Activated T-cell treated with anti-CD3 and anti-CD28 coated beads for 4 hours (primary cell): ENCODE results near the gene MLXIPL.
"Not testable (repeated sequence)": the region's sequence is repeated elsewhere in the genome, so short reads cannot be mapped to it uniquely, and the experiment has no call there.

Experiments used
- DNase-seq: peaks from one replicate; pipeline ENCODE4 v3.0.0-alpha.2; 2020

MLXIPL gene

DNA sequence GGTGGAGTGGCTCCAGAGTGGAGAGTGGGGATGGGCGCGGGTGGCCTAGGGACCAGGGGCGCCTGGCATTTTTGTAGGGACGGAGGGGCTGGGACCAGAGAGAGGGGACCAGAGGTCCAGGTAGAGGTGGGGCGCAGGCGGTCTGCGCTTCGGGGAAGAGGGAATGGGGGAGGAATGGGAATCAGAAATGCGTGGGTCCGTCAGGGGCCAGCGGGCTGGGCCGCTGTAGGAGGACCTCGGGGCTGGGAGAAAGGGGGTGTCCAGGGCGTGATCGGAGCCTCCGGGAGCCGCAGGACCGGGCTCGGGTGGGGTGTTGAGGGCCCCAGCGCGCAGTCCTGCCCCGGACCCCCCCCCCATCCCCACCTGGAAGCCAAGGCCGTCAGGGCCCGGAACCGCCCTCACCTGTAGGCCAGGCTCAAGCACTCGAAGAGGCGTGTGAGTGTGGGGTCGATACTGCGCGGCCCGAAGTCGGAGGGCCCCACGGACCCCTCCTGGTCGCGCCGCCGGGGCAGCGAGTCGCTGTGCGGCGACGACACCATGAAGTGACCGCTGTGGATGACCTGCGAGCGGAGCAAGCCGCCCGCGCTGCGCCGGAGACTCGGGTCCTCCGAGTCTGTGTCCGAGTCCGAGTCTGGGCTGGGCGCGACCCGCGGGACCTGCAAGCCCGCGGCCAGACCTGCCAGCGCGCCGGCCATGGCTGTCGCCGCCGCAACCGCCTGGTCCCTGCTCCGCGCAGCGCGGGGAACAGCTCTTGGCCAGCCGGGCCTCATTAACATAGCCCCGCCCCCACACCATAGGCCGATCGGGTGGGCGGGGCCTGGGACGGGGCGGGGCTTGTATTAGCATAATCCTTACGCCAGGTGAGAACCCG is at the start of gene MLXIPL:
Gene MLXIPL, minus strand, starts transcription at position 725 of the 871 bp plus-strand sequence. Its CDS starts 30 bp downstream, at position 695.
- peak; percentile 36 for DNase-seq

DNA sequence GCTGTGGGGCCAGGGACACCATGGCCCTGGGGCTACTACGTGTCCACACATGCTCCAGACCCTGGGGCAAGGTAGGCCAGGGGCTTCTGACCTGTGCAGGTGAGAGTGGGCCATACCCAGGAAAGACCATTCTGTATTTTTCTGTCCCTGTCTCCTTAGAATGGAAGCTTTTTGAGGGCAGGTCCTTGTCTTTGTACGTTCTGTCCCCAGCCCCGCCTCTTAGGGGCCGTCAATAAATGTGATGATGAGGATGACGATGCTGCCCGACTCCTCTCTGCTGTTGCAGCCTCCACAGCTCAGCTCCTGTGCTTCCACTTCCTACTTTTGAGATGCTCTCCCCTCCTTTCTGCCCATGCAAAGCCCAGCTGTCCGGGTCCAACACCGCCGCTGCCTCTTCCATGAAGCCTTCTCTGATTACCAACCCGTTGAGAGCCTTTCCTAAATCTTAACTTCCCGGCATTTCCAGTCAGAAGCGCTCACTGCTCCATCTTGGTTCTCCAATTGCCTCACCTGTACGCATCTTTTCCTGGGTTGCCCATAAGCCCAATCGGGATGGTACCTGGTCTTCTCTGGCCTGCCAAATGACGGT is 47.6 kb upstream of the MLXIPL start:
- DNase-seq = no peak

- no peak for DNase-seq
These were observed 47.0 kb upstream of the MLXIPL start for GRCh38 chr7:73671322-73671661.

DNA sequence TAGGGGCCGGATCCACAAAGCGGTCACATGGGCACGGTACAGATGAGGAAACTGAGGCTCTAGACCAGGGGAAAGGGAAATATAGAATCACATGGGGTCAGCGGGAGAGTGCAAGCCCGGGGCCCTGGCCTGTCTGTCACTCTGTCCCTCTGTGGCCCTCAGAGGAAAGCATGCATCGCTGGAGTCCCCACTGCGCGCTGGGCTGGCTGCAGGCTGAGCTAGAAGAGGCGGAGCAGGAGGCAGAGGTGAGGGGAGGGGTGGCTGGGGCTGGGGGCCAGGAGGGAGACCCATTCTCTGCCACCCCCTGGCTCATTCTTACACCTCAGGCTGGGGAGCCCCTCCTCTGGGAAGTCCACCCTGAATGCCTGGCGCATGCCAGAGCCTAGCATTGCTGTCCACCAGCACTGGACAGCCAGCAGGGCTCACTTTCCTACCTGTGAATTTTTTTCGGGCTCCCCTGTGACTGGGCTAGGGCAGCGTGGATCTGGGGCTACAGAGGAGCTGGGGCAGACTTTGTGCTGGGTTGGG is 45.6 kb upstream of the MLXIPL start:
- no peak for DNase-seq

DNA sequence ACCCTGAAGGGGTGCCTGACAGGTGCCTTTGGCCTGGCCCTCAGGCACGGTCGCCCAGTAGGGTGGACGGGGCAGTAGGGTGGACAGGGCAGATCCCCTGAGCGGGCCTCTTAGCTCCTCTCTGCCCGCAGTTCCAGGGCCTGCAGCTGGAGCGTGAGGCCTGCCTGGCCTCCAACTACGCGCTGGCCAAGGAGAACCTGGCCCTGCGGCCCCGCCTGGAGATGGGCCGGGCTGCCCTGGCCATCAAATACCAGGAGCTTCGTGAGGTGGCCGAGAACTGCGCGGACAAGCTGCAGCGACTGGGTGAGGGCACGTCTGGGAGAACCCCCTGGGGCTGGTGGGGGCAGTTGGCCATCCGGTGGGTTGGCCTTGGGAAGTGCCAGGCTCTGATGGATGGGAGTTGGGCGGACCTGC is 45.0 kb upstream of the MLXIPL start:
- no peak for DNase-seq

GRCh38 chr7:73668886-73669230 is 44.5 kb upstream of the MLXIPL start:
- DNase-seq = no peak

DNA sequence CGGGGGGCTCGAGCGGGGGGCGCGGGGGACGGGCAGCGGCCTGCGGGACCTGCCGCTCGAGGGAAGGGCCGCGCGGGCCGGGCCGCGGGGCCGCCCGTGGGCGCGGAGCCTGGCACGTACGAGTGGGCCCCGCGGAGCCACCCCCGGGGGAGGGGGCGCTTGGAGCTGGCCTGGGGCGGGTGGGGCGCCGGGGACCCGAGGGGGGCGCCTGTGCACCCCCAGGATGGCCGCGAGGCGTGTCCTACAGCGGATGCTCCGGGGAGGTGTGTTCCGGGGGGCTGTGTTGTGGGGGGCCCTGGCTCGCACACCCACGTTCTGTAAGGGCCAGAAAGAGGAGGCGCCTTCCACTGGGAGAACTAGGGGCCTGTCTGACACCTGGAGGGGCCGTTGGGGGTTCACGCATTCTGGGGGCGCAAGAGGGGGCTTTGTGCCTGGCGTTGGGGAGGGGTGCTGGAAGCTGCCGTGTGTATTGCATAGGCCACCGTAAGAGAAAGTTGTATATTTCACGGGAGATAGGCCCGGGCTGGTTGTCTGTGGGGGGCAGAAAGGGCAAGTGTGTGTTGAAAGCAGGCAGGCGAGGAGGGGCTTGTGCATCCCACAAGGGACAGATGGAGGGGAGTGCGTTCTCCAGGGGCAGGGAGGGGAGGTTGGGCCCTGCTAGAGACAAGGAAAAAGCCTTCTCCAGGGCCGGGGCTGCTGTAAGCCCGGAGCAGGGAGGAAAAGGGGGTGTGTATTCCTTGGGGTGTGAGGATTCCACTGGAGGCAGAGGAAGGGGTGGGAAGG is 44.0 kb upstream of the MLXIPL start:
- no peak for DNase-seq

DNA sequence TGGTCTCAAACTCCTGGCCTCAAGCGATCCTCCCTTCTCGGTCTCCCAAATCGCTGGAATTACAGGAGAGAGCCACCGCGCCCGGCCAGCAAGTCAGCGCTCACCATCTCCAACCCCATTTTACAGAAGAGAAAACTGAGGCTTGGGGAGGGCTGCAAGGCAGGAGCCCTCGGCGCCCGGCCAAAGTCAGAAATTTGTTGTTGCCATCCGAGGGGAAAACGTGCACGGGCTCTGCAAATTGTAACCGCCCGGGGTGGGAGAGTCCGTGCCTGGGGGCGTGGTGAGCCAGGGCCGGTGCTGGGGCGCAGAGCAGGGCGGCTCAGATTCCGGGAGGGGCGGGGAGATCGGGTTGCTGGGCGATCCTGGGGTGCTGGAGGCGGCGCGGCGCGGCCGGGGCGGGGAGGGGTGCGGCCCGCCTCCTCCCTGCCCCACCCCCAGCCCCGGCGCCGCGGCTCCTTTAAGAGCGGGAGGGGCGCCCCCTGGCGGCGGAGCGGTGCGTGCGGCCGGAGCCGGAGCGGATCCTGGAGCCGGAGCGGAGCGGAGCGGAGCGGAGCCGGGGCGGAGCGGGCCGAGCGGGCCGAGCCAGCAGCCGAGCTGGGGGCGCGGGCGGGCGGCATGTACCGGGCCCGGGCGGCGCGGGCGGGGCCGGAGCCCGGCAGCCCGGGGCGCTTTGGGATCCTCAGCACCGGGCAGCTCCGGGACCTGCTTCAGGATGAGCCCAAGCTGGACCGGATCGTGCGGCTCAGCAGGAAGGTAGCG is 43.2 kb upstream of the MLXIPL start, which contains the start of gene VPS37D:
Gene VPS37D, plus strand, starts transcription at position 488 of the 759 bp plus-strand sequence. Its CDS starts 128 bp downstream, at position 616.
- peak; percentile 95 for DNase-seq

GRCh38 chr7:73663033-73663432 is 38.7 kb upstream of the MLXIPL start:
- no peak for DNase-seq

DNA sequence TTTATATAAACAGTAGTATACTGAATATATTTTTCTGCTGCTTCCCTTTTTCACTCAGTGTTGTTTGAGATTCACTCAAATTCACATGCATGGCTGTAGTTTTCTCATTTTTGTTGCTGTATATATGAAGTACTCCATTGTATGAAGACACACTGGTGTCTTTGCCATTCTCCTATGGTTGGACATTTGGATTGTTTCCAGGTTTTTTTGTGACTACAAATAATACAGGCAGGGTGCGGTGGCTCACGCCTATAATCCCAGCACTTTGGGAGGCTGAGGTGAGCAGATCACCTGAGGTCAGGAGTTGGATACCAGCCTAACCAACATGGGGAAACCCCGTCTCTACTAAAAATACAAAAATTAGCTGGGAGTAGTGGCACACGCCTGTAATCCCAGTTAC is 36.3 kb upstream of the MLXIPL start:
- not testable (repeated sequence) for DNase-seq

GRCh38 chr7:73659983-73660382 is 35.7 kb upstream of the MLXIPL start:
- no peak for DNase-seq

- not testable (repeated sequence) for DNase-seq
These were observed 31.0 kb upstream of the MLXIPL start for GRCh38 chr7:73655309-73655708.

- DNase-seq = no peak
These were observed 28.2 kb upstream of the MLXIPL start for GRCh38 chr7:73652541-73652949.

DNA sequence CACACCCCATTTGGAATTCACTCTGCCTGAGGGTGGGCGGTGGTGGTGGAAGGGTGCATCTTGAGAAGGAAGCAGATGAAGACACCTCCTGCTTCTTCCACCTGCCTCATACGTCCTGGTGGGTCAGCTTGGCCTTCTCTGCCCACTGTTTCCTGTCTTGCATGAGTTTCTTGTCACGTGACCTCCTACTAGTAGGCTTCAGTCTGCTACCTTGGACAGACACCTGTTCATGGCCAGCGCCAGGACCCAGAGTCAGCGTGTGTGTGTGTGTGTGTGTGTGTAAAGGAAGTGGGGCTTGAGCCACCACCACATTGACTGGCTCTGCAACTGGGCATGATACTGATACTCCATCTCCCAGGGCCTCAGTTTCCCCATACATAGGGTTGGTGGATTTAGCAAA is 26.2 kb upstream of the MLXIPL start:
- DNase-seq = no peak

GRCh38 chr7:73649576-73649975 is 25.3 kb upstream of the MLXIPL start:
- DNase-seq = no peak

GRCh38 chr7:73648593-73649332 is 24.4 kb upstream of the MLXIPL start:
- no peak for DNase-seq

- no peak for DNase-seq
These were observed 23.6 kb upstream of the MLXIPL start for GRCh38 chr7:73647725-73648592.

- DNase-seq = no peak
These were observed 22.7 kb upstream of the MLXIPL start for GRCh38 chr7:73646785-73647724.

DNA sequence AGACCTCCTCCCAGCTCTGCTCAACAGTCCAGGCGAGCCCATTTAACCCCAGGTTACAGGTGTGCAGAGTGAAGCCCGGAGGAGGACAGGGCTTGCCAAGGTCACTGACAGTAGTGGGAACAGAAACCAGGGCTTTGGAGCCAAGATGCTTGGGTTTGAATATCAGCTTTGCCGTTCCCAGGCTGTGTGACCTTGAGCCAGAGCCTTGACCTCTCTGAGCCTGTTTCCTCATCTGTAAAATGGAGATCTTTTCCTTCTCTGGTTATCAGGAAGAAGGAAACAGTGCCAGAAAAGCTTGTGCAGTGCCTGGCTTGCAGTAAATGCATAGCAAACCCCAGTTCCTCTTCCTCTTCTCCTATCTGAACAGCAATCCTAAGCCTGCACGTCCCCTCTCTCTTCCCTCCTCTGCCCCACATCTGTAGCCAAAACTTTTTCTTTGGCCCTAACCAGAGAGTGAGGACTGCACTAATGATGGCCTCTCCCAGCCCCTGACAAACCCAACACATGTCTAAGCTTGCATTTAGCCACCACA is 21.4 kb upstream of the MLXIPL start:
- no peak for DNase-seq
